GM18909 (cell line): ENCODE results near the gene MRLN.
"Not testable (repeated sequence)": the region's sequence is repeated elsewhere in the genome, so short reads cannot be mapped to it uniquely, and the experiment has no call there.

ENCODE experiments used
- ATAC-seq: cut with Tn5 transposase; IDR thresholded peaks from one replicate; pipeline ENCODE4 v1.9.1; 2021; ENCODE audit warnings: mild to moderate bottlenecking; ENCODE audit not compliant: unreplicated experiment, poor library complexity

The MRLN gene

GRCh38 chr10:59753267-59753666, at the start of gene MRLN:
Gene MRLN (minus strand): TSS chr10:59753455.
- no peak for ATAC-seq

DNA sequence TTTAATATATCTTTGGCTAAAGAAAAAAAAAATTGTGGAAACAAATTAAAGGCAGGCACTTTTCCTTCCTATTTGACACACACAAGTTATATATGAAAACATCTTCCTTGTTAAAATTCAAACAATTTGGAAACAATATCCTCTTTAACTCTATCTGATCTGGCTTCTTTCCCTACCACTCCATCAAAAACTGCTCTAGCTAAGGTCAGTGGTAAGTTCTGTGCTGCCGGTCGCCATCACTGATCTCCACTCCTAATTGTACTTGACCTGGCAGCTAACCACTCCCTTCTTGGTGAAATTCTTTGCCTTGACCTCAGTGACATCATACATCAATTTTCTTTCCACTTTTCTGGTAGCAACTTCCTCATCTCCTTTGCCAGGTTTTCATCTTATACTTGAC, 47.9 kb upstream of the MRLN start:
- ATAC-seq: no peak

DNA sequence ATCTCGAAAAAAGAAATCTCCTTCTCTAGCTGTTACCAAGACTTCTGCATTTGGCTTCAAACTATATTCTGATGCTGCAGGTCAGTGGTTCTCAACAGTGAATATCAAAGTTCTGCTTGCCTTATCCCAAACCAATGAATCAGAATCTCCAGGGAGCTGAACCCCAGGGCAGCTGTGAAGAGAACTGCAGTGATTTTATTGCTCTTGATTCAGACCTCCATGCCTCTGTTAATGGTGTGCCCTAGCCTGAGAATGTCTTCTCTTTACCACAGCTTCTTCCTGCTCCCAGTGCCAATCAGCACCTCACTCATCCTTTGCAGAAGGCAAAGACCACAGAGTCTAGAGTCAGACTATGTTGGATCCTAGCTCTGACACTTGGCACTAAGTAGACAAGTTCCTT, 46.2 kb upstream of the MRLN start:
- no peak for ATAC-seq

- ATAC-seq: no peak
These were observed 40.7 kb upstream of the MRLN start for GRCh38 chr10:59793919-59794318.

GRCh38 chr10:59792812-59793211, 39.6 kb upstream of the MRLN start:
- no peak for ATAC-seq

- ATAC-seq: no peak
These were observed 38.3 kb upstream of the MRLN start for GRCh38 chr10:59791601-59792000.

- ATAC-seq: not testable (repeated sequence)
These were observed 36.8 kb upstream of the MRLN start for GRCh38 chr10:59790080-59790479.

GRCh38 chr10:59788914-59789313, 35.7 kb upstream of the MRLN start:
- not testable (repeated sequence) for ATAC-seq

DNA sequence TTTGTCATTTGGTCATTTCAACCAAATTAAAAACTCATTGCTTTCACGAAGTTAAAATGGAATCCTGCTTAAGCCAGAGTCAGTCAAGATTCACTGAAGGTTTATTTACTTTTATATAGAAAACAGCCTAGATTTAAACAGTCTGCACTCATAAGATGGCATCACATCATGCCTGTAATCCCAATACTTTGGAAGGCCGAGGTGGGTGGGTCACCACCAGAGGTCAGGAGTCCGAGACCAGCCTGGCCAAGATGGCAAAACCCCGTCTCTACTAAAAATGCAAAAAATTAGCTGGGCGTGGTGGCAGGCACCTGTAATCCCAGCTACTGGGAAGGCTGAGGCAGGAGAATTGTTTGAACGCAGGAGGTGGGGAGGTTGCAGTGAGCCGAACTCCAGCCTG, 33.8 kb upstream of the MRLN start:
- ATAC-seq: not testable (repeated sequence)

GRCh38 chr10:59785476-59785875, 32.2 kb upstream of the MRLN start:
- ATAC-seq: not testable (repeated sequence)

GRCh38 chr10:59781511-59781910, 28.3 kb upstream of the MRLN start:
- no peak for ATAC-seq

DNA sequence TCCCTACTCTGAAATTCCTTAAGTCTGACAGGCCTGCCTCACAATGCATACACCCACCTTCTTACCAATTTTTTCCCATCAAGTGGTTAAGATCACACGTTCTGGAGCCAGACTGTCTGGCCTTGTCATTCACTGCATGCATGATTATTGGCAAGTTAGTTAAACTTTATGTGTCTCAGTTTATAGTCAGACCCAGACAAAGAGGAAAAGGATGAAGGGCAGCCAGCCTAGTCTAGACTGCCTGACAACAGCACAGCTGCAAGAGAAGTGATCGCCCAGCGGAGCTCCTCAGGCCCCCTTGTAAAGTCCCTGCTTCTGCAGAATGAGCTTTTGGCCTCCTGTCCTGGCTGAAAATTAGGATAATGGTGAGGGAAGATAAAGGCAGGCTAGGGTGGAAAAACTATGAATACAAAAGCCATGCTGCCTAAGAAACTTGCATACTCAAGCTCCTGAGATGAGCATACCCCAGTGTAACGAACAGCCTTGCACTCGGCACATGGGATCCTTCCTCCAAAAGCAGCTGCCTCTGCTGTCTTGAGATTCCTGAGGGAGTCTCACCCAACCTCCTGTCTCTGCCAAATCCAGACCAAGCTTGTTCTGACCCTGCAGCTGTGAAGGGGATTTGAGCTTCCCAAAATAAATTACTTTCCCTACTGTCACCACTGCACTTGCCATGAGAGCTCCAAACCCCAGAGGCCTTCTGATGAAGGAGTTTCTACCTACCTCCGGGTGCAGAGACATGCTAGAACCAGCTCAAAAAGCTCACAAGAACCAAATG, 26.7 kb upstream of the MRLN start:
- ATAC-seq: no peak

- no peak for ATAC-seq
These were observed 21.2 kb upstream of the MRLN start for GRCh38 chr10:59774451-59774850.

DNA sequence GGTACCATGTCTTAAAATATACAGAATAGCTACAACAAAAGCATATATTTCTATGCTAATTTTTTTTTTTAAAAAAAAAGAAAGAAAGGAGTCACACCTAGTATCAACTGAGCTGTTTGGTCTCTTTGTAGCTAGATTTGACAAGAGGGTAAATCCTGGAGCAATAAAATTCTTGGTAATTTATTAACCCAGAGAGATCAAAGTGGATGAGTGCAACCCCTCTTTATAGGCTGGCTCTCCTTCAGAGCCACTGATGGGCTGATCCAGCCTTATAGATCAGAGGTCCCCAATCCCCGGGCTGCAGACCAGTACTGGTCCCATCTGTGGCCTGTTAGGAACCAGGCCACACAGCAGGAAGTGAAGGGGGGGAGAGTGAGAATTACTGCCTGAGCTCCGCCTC, 19.8 kb upstream of the MRLN start:
- no peak for ATAC-seq

- ATAC-seq: no peak
These were observed 18.0 kb upstream of the MRLN start for GRCh38 chr10:59771162-59771807.

DNA sequence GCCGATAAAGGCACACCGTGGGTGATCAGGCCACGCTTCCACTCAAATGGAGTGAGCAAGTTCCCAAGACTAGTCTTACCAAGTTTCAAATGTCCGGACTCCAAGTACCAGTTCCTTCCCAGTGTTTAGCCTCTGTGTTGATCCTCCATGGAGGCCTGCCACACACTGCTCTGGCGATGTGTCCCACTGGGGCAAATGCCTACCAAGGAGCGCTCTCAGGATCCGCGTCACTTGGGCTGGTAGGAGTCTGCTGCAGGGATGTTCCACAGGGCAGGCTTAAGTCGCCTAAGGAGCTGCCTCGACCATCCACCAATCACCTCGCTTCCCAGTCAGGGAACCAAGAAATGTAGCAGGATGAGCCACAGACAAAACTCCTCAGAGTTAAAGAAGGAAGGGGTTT, 17.4 kb upstream of the MRLN start:
- ATAC-seq: no peak

- no peak for ATAC-seq
These were observed 9.2 kb upstream of the MRLN start for GRCh38 chr10:59762505-59762904.

GRCh38 chr10:59757966-59758365, 4.7 kb upstream of the MRLN start:
- ATAC-seq: no peak

DNA sequence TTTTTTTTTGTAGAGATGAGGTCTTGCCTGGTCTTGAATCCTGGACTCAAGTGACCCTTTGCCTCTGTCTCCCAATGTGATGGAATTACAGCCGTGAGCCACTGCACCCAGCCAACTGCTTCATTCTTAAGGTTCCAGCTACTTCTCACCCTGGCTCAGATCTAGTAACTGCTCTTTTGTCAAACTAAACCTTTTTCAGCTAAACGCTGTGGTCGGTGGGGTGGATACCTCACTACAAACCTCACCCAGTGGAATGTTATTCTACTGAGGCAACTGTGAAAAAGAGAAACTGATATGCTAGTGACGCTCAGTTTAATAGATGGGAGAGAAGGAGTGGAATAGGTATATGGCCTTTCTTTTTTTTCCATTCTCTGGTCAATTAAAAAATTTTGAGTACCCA, 1.7 kb upstream of the MRLN start:
- no peak for ATAC-seq

DNA sequence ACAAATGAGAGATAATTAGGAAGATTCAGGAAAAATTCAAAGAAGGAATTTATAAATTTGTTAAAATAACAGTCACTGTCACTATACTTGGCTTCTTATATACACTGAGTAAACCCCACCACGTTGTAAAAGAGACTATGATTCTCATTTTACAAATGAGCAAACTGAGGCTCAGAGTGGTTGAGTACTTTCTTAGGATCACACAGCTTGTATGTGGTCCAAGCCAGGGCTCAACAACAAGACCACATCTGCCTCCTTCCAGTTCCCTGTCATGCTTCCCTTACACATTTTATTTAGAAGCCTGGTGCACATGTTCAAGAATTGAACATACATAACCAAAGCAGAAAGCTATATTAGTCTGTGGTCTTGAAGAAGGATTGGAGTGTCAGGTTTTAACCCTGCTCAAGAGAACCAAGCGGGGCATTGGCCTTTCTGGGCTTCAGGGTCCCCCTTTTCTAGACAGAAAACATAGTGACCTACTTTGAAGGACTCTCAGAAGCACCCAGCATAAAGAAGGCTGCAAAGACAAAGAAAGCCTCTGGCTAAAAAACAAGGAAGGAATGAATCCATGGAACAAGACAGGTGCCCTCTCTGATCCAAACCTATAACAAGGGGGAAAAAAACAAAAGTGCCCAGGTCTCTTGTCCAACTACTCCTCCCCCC, 846 bp downstream of the MRLN start:
- ATAC-seq: no peak

DNA sequence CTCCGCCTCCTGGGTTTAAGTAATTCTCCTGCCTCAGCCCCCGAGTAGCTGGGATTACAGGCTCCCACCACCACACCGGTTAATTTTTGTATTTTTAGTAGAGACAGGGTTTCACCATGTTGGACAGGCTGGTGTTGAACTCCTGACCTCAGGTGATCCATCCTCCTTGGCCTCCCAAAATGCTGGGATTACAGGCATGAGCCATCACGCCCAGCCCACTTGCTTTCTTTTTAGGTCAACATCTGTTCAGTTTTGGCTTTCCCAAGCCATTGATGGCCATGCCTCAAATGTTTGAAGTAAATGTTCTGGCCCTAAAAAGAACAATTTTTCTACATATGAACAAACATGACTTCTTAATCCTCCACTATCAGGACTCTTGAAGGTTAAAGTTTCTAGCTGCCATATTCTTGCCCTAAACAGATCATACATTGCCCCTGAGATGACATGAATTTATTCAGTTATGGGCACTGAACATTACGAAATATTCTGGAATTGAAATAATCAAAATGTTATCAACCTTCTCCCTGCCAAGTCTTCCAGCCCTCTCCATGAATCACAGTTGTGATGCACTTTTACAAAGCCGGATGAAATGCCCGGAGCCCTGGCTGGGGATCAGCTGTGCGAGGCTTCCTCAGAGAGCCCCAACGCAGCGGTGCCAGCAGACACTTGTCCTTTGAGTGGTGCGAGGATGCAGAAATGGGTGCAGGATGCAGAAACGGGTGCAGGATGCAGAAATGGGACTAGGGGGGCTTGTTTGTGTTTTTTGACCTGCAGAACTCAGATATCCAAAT, 2.9 kb downstream of the MRLN start:
- no peak for ATAC-seq
